Cardiac muscle cell (in vitro differentiated cells and primary cell): ENCODE results near the gene LDB3. TPM values are rescaled to one million over a fixed set of nuclear protein-coding genes. Genes with fewer than 3 reads are reported as not detected.
"Not testable (repeated sequence)": the region's sequence is repeated elsewhere in the genome, so short reads cannot be mapped to it uniquely, and the experiment has no call there.

Experiments
- DNase-seq, 2 donors: peaks; one replicate each; pipeline versions ENCODE4 v3.0.0 to v3.0.0-alpha.2; 2010 to 2017; ENCODE audit warnings: low read depth in 1 of 2, low spot score in 1 of 2
- H3K27ac ChIP-seq: fragments of 200-600 bp; sonication (generic); 2 replicates; pipeline ENCODE4 v1.5.1; 2016
- H3K27me3 ChIP-seq: fragments of 200-600 bp; sonication (generic); 2 replicates; pipeline ENCODE4 v1.6.0; 2016; ENCODE audit warnings: control low read depth
- H3K36me3 ChIP-seq: fragments of 200-600 bp; sonication (generic); 2 replicates; pipeline ENCODE4 v1.5.1; 2016; ENCODE audit warnings: control low read depth
- H3K4me1 ChIP-seq: fragments of 200-600 bp; sonication (generic); 2 replicates; pipeline ENCODE4 v1.8.1; 2017; ENCODE audit warnings: low read depth, mild to moderate bottlenecking, mixed run types
- H3K4me3 ChIP-seq: fragments of 200-600 bp; sonication (generic); 2 replicates; pipeline ENCODE4 v1.5.1; 2016; ENCODE audit warnings: mild to moderate bottlenecking
- H3K9me3 ChIP-seq: fragments of 200-600 bp; sonication (generic); 2 replicates; pipeline ENCODE4 v1.5.1; 2017; ENCODE audit warnings: low read depth, mild to moderate bottlenecking, control low read depth
- CTCF ChIP-seq: IDR thresholded peaks from 2 replicates; pipeline ENCODE4 v1.5.1; 2012; ENCODE audit warnings: low read depth, mild to moderate bottlenecking, low read length
- polyA plus RNA-seq: library from polyadenylated mRNA; unstranded; fragments of >200 nt; fragmentation: Nextera tagmentation; extraction: Ambion mirVana; gene quantifications from 2 replicates; pipeline ENCODE4 v1.2.1, GENCODE V29; 2016
- total RNA-seq: library from RNA; depleted of rRNA; stranded (reverse); fragments of >200 nt; gene quantifications from 2 replicates; pipeline ENCODE4 v1.2.3, GENCODE V29; 2016

Gene LDB3
- total and polyA plus RNA-seq, 2 experiments from 2014 or later: 213 to 317 TPM

GRCh38 chr10:86644152-86644793 lies 24.0 kb upstream of the LDB3 start:
- Histone ChIP-seq H3K9me3 (no peaks in the 10 kb centered on the region), H3K27me3 (no peaks in the 10 kb centered on the region), H3K27ac (no peak overlapping the region), H3K4me3 (no peak overlapping the region), H3K36me3 (no peaks in the 10 kb centered on the region), H3K4me1 (peaks cover 17% of the 10 kb centered on the region)
- no peak for DNase-seq
- TF ChIP-seq CTCF: no peak

GRCh38 chr10:86644794-86645445 lies 23.4 kb upstream of the LDB3 start:
- Histone ChIP-seq H3K36me3 (no peaks in the 10 kb centered on the region), H3K27me3 (no peaks in the 10 kb centered on the region), H3K4me1 (peaks cover 24% of the 10 kb centered on the region), H3K4me3 (no peak overlapping the region), H3K9me3 (no peaks in the 10 kb centered on the region), H3K27ac (no peak overlapping the region)
- no peak for DNase-seq
- no peak for TF ChIP-seq CTCF

- not testable (repeated sequence) for H3K36me3 ChIP-seq, H3K27me3 ChIP-seq, H3K27ac ChIP-seq, H3K9me3 ChIP-seq, DNase-seq, H3K4me3 ChIP-seq
- peaks cover 24% of the 10 kb centered on the region for H3K4me1 ChIP-seq
Measured at GRCh38 chr10:86645621-86646165, 22.6 kb upstream of the LDB3 start.

GRCh38 chr10:86646532-86646931 lies 21.8 kb upstream of the LDB3 start:
- H3K27me3 ChIP-seq: no peaks in the 10 kb centered on the region
- no peaks in the 10 kb centered on the region for H3K9me3 ChIP-seq
- DNase-seq: no peak
- TF ChIP-seq CTCF: no peak
- no peak overlapping the region for H3K4me3 ChIP-seq
- H3K36me3 ChIP-seq: no peaks in the 10 kb centered on the region
- H3K27ac ChIP-seq: peak overlapping the region; percentile 25
- peaks cover 24% of the 10 kb centered on the region for H3K4me1 ChIP-seq

GRCh38 chr10:86646933-86647332 lies 21.4 kb upstream of the LDB3 start:
- DNase-seq: no peak
- Histone ChIP-seq H3K9me3 (no peaks in the 10 kb centered on the region), H3K4me1 (peaks cover 24% of the 10 kb centered on the region), H3K36me3 (no peaks in the 10 kb centered on the region), H3K27me3 (no peaks in the 10 kb centered on the region), H3K27ac (no peak overlapping the region), H3K4me3 (no peak overlapping the region)
- TF ChIP-seq CTCF: no peak
